PC-3 (cell line): ENCODE measurements around the gene PCBD1.

ENCODE experiments used
- CTCF ChIP-seq: fragments of 300-600 bp; sonication (generic); conservative IDR thresholded peaks from 2 replicates; pipeline ENCODE4 v1.5.1; 2017; ENCODE audit warnings: antibody characterized with exemption, low read depth, mild to moderate bottlenecking, low read length
- EZH2 ChIP-seq: fragments of 300-600 bp; sonication (generic); IDR thresholded peaks from one replicate; pipeline ENCODE4 v1.6.1; 2017; ENCODE audit warnings: antibody characterized with exemption, mild to moderate bottlenecking, low read length; ENCODE audit not compliant: unreplicated experiment

DNA sequence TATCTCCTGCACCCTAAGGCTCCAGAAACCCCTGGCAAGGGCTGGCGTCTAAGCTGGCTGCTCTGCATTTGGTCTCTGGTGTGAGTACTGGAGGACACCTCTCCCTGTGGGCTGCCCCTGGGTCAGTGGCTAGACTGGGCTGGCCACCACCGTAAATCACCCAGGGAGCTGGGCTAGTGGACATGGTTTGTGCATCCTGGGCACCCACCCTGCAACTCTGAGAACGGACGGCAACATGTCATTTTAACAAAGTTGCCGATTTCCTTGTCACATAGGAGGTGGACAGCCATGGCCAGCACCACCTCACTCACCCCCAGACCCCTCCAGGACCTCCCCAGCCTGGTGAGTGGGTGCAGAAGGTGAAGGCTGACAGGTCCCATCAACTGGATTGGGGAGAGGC lies 26.8 kb upstream of the PCBD1 start:
- TF ChIP-seq CTCF (no peak), EZH2 (no peak)
